NCI-H2029 treated with DMSO at 0.1 percent for 48 hours (cell line): ENCODE measurements around the gene NEK10.

ENCODE experiments used
- DNase-seq: peaks from one replicate; lab custom pipeline; 2025; lab: John Stamatoyannopoulos, UW

Gene NEK10

DNA sequence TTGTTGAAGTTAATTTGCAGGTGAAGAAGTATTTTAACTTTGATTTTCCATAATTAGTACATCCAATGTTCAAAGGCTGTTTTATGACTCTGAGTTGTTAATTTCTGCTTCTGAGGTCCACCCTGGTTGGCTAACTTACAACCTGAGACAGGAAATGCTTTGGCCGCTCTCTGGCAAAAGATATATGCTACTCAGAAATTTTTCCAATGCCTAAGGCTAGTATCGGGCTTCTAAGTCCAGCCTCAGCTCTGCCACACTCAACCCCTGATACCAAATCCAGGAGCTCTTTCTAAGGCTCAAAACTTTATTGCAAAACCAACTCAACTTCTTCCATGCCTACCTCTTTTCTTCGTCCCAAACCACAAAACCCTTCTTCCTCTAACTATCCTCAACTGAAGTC lies 192.9 kb downstream of the NEK10 start:
- DNase-seq = no peak

DNA sequence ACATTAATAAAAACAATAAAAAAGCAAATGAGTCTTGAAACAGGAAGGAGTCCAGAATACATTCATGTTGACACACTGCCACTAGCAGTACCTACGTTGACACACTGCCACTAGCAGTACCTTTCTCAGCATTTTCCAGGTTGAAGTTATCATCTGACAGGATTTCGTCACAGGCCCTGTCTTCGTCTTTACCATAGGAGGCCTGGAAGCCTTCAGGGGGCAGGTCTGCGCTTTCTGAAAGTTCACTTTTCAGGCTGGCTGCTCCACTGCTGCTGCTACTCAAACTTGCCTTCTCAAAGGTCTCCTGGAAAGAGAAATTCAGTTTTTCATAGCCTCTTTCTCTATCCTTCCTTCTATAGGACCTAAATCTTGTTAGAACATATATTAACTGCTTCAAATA lies 194.7 kb downstream of the NEK10 start:
- DNase-seq = no peak

DNA sequence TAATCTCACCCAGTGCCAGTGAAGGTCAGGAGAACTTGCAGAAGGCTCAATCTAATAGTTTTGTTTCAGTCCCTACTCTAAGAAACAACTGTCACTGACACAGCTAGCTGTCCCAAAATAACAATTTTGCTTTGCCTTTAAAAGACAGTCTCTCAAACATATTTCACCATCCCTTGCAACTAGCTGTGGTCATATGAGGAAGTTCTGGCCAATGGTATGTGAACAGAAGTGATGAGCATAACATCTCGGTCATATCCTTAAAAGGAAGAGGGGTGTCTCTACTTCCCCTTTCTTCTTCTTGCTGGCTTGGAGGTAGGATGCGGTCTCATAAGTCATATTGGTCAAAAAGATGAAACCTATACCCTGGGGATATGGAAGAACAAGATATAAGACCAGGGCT lies 198.1 kb downstream of the NEK10 start:
- no peak for DNase-seq

DNA sequence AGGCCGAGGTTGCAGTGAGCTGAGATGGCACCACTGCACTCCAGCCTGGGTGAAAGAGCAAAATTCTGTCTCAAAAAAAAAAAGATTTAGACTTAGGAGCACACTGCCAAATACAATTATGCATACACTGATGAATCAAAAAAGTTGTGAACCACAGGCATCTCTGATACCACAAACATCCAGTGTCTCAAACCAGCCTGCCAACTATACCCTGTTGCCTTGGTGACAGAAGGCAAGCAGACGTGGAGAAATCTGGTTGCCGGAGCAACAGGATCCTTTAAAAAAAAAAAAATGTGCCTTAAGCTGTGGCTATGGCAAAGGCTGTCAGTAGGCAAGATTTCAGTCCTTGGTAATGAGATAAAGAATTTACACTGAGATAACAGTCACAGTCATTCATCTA lies 202.3 kb downstream of the NEK10 start:
- no peak for DNase-seq

DNA sequence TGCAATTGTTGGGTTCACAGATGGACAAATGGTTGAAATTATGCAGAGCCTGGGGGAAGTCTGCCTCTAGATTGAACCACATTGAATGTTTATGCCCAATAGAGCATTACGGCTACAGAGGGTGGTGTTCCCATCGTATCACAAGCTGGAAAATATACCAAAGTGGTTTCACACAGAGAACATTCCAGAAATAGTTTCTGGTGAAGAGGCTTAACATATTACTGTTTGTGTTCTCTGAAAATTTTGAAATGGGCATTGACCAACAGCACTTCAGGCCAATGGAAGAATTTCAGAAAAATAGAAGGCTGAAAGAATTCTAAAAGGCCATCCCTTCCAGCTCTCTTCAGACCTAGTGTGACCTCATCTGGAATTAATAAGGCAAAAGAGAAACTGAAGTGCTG lies 203.9 kb downstream of the NEK10 start:
- no peak for DNase-seq

DNA sequence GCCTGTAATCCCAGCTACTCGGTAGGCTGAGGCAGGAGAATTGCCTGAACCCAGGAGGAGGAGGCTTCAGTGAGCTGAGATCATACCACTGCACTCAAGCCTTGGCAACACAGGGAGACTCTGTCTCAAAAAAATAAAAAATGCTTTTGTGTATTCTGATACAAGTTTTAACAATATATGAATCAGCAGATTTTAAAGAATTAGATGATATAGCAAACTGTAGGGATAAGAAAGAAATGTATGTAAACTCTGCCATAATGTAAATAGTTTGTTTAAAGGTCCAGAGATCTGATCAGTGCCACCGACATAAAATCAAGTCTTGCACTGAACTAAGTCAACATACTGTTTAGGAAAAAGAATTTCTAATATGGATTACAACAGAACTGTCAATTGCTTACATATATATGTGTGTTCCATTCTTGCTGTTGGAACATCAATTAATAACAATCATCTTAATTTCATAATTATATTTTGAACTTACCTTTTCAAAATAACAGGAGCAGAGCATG lies 208.3 kb downstream of the NEK10 start:
- DNase-seq = no peak

DNA sequence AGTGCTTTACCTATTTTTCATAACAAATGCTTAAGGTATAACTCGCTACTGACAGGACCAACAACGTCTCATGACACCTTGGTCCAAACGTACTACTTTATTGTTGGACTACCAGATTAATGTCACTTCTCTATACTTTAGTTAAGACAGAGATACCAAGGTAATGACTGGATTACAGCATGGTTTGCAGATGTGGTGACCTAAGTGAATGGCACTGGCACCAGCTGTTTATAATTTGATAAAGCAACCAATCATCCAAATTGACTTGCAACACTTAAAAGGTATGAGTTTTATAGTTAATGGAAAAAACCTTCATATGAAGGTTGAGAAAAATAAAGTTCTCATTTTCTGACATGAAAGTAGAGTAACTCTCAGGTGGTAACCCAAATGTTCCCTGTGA lies 209.0 kb downstream of the NEK10 start:
- no peak for DNase-seq

DNA sequence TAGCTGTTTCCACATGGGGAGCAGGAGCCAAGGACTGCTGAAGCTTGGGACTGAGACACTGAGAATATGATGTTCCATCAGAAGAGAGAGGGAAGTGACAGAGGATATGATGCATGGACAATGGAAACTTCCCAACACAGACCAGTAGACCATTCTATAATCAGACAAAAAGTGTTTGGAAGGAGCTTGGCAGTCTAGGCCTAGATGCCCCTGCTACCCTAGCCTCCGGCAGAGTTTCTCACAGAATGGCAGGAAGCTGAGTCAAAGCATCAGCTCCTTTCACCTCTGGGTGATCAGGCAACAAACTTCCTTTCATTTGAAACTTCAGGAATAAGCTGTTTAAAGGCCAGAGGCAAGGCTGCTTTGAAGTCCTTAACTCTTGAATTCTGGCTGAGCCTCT lies 222.0 kb downstream of the NEK10 start:
- no peak for DNase-seq

DNA sequence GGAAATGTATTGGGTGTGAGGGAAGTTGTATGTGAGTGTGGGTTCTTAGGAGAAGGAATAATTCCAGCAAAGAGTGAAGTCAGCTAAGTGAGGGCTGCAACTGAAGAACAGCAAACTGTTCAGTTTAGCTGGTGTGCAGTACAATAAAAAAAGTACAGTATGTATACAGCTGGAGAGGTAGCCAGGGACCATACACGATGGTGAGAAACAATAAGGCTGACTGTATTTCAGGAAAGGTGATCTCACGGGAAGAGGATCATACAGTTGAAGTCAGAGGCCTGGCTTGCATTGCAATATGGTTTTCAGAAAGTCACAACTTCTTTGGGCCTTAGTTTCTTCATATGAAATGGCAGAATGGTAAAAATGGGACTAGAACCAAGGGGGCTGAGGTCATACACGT lies 222.4 kb downstream of the NEK10 start:
- no peak for DNase-seq

DNA sequence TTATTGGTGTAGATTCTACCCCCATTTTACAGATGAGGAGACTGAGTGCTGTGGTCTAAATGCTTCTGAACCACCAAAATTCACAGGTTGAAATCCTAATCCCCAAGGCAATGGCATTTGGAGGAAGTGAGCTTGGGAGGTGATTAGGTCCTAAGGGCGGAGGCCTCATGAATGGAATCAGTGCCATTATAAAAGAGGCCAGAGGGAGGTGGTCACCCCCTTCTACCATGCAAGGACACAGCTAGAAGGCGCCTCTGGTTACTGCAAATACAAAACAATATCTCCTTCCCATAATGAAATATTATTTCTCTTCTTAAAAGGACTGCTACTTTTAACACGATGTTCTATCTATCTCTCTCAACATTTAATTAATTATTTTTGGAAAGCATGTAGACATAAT lies 223.5 kb downstream of the NEK10 start:
- DNase-seq = no peak

DNA sequence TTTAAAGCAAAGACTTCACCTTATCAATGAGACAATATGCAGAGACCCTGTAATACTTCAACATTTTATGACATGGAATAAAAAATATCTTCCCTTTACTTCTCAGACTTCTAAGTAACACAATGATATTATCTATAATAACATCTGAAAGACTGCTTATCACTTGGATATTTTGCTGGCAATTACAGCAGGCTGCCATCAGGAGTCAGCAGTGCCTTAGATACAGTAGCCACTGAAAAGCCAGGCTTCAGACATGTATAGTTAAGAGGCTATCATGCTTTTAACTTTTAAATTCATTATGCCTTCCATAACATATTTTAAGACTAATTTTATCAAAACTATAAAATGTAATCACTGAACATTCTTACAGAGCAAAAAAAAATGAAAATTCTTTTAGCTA lies 227.5 kb downstream of the NEK10 start:
- DNase-seq = no peak

DNA sequence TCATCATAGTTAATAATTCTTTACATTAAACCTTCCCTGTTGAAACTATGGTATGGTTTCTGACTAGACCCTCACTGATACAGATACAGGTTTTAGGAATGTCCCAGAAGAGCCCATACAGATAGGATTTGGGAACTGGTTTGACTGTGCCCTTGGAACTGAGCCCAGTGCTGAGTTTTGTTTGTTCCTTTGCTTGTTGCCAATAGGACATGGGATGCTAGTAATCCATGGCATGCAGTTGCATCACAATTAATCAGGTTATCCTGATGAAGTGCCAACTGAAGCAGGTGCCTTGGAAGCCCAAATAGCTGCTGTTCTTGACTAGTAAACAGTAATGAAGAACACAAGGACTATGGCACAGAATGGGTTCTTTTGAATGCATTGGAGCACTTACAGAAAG lies 230.6 kb downstream of the NEK10 start:
- no peak for DNase-seq

DNA sequence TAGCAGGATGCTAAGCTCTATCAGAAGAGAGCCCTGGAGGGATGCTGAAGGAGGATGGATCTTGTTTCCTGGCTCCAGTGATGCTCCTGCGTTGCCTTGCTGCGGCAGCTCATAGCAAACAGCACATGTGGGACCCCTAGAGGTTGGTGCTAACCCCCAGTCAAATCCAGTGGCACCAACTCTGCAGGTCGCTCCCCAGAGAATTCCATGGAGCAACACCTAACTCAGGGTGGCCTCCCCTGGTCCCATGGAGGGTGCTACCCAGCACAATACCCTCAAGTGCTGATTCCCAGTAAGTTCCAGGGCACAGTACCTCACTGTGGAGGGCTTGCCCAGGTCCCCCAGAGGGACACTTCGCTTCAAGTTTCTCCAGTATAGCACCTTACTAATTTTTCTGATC lies 231.2 kb downstream of the NEK10 start:
- no peak for DNase-seq

DNA sequence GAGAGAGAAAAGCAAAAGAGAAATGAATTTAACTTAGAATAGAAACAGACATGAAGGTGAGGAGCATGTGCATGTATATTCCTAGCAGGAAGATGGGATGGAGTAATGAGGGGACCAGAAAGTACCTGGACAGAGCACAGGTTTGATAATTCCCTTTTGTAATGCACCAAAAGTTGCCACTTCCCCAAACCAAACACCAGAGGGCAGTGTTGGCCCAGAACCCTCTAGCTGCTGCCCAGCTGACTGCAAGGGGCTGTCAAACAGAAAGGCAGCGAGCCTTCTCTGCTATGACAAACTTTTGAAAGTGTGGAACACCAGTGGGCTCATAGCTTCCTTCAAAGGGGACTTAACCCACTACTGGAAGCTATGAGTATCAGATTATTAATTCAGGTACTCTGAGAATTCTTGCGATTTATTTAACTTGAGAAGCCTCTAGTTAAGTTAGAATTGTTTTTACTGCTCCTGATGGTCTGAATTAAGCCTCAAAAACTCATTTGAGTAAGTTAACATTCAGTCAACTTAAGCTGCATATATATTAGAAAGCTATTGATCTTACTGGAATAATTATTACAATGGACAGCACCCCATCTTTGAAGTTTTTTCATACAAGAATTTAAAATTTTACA lies 234.9 kb downstream of the NEK10 start:
- peak; percentile 50 for DNase-seq

DNA sequence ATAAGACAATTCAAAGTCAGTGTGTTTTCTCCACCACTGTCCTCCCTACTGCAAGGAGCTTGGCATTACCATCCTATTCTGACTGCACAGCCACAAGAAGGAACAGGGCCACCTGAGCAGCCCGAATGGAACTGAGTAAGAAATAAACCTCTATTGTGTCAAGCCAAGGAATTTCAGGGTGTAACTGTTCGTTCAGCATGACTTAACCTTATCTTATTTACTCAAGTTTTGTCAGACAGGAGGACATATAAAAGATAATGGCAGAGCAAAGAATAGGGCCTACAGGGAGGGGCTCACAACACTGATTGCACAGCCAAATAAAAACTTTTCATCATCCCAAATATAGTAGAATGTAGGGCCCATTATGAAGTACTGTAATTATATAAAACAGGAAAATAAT lies 236.1 kb downstream of the NEK10 start:
- no peak for DNase-seq

DNA sequence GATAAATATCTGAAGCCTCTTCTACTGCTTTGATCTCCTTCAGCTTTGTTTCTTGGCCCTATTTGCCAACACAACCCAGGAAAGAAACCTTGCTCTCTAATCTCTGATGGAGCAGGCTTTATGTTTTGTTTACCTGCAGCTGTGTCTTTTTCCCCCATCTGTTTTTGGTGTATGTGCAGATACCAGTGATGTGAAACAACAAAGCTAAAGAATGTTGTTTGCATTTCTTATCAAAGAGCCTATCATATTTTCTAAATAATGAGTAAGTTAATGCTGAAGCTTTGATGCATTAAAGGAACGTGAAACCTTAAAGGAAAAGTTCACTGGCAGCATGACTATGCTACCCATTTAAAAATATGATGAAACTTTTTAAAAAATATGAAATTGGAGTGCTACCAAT lies 238.4 kb downstream of the NEK10 start:
- DNase-seq = no peak

DNA sequence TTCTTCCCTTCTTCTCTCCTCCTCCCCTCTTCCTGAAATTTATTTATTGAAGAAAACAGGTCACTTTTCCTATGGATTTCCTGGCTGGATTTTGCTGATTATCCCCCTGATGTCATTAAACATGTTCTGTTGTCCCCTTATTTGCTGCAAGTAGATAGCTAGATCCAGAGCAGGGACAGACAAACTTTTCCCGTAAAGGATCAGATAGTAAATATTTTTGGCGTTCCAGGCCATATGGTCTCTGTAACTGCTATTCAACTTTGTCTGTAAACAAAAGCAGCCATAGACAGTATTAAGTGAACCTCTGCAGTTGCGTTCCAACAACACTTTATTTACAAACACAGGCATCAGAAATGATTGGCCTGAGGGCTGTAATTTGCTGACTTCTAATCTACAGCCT lies 241.3 kb downstream of the NEK10 start:
- no peak for DNase-seq

DNA sequence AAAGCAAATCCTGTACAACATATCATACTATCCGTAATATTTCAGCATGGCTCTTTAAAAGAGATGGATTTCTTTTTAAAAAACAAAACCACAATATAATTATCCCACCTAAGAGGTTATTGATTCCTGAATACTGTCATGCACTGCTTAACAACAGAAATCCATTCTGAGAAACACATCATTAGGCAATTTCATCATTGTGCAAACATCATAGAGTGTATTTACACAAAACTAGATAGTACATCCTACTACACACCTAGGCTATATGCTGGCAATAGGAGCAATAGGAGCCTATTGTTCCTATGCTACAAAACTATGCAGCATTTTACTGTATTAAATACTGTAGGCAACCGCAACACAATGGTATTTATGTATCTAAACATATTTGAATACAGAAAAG lies 242.0 kb downstream of the NEK10 start:
- DNase-seq = peak; percentile 78

DNA sequence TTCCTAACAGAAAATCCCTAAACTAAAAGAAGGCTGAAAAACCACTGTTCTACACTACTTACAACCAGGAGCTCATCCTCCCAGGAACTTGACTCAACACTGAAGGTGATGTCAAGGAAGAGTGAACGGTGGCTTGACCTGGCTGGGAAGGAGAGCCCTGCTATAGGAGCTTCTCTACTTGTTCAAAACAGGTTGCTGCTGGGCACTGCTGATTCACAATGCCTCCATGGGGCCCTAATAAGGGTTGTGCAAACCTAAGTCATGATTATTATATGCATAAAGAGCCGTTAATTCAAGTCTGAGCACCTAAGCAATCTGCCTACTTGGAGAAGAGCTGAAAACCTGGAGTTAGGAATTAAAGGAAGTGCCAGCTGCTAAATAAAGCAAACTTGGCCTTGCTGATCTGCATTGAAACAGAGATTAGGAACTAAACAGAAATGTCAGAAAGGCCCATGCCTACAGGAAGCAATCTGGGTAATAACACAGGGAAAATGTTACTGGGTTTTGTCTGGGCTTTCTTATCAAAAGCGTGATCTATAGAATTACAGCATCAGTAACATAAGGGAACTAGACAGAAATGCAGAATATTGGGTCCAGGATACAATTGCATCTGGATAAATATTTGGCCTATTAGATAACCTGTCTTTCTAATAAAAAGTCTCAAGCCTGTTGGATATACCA lies 243.2 kb downstream of the NEK10 start:
- no peak for DNase-seq

DNA sequence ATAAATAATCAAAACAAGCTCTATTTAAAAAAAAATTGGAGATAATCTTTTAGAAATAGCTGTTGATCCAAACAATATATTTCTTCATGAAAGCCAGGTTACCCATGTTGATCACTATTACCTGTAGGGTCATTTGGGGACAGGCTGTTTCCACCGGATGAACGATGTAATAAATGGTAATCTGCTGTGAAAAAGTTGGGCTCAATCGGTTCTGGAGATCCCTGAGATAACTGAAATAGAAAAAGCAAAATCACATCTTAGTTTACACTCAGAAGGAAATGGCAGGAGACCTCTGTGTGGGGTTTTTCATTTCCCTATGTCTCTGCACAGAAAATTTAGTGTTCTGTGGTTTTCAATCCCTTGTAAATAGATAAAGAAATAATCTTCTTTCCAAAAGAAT lies 249.5 kb downstream of the NEK10 start:
- no peak for DNase-seq

DNA sequence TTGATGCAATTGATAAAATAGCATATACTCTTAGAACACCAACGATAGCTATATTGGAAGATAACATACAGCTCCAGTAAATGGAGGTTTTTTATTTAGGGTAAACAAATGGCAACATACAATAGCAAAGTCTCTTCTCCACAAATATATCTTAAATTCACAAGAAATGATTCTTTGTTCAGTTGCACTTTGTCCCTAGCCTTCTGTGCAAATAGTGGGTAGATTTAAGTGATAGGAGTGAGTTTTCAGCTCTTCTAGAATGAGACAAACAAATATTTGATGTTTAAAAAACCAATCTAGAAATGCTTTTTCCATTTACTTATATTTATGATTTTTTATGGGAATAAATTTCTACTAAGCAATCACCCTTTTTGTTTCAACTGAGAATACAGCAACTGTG lies 253.8 kb downstream of the NEK10 start:
- DNase-seq = no peak

DNA sequence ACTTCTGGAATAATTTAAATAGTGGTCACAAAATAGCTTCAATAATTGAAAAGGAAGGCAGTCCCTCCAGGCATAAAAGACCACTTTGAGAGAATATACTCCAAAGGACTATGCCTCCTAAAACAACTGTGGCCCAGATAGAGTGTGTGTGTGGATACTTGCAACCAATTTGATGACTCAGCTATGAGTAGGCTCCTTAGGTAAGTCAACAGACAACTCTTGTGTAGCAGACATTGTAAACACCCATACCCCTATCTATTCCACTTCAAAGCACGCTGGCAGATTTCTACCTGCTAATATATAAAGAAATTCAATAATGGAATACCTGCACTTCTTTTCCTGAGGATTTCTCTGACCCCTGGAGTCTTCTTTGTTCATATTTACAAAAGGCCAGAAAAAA lies 254.5 kb downstream of the NEK10 start:
- no peak for DNase-seq

DNA sequence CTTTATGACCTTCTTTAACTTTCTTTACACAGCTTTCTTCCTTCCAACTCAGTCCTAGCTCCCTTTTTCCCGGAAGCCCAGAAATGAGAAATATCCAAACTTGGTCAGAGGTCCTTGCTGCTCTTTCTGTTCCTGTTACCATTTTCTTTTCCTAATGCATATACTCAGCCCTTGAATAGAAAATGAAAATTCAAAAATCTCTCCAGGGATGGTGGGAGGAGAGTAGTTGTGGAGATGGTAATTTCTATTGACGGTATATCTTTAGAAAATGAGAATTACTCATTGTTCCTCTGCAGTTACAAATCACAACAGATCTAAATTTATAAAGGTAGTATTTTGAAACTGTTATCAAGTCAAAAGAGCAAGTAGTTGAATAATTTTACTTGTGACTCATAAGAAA lies 255.1 kb downstream of the NEK10 start:
- DNase-seq = no peak

DNA sequence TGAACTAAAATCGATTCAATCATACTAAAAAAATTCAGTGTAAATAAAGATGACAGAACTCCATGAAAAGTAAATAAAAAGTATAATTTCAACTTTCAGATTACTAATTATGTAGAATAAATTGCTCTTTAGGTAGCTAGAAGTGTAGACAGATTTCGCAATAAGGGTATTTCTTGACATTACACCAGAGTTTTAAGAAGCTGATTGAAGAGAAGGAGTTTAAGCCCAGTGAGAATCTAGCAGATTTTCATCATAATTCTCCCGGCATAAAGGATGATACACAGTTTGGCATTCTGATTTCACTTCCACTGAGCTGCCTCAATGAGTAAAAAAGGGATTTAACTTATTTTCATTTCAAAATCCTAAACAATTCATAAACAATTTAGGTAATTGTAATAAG lies 259.2 kb downstream of the NEK10 start:
- no peak for DNase-seq
